Motor neuron (in vitro differentiated cells): ENCODE data around the gene ADCY5. TPM values are rescaled to one million over a fixed set of nuclear protein-coding genes. Genes with fewer than 3 reads are reported as not detected.

Experiments
- ATAC-seq, 8 experiments: fragments of 200-7000 bp; cut with Tn5 transposase; replicated peaks in 6 of 8; 2 replicates each; pipeline ENCODE4 v1.8.0; 2021; ENCODE audit warnings: mild to moderate bottlenecking in 8 of 8, moderate library complexity in 8 of 8
- H3K27ac ChIP-seq, 2 donors: fragments of 250-450 bp; sonication (Bioruptor Pico); 2 replicates each; pipeline ENCODE4 v1.9.0; 2021; ENCODE audit warnings: antibody characterized with exemption in 2 of 2, mild to moderate bottlenecking in 2 of 2, moderate library complexity in 1 of 2
- H3K4me1 ChIP-seq, 2 donors: fragments of 250-450 bp; sonication (Bioruptor Pico); replicated peaks in 1 of 2; 2 replicates each; pipeline ENCODE4 v1.6.1; 2021; ENCODE audit warnings: antibody characterized with exemption in 2 of 2, mild to moderate bottlenecking in 2 of 2, moderate library complexity in 1 of 2
- H3K4me3 ChIP-seq, 5 donors: fragments of 250-450 bp; sonication (Bioruptor Pico); 2 replicates each; pipeline ENCODE4 v1.9.0; 2021; ENCODE audit warnings: antibody characterized with exemption in 5 of 5, mild to moderate bottlenecking in 5 of 5, moderate library complexity in 4 of 5
- WGBS, 10 experiments: fragments of 450-650 bp; shearing (Covaris generic); methylation state at CpG; one replicate each; pipeline ENCODE4 v1.0.0; 2022; 5-methylcytosine and 5-hydroxymethylcytosine counted together
- in situ Hi-C, 9 experiments: fragments of 400-800 bp; cut with MboI; loops; one replicate each; pipeline ENCODE4 v1.15.0; 2021; ENCODE audit warnings: low sequenced_read_pairs in 9 of 9, low pct_unique_long_range_greater_than_20kb in 2 of 9; ENCODE audit not compliant: unreplicated experiment in 9 of 9
- total RNA-seq, 8 experiments: library from RNA; unstranded; fragments of 300-600 nt; gene quantifications; 2 replicates each; pipeline versions ENCODE4 v1.2.3 to v1.2.4, GENCODE V29; 2022

The ADCY5 gene
- total RNA-seq, 8 experiments from 2014 or later = 0.49 to 14.4 (median 8.2) TPM

- Histone ChIP-seq H3K27ac (no peak overlapping the region), H3K4me3 (no peak overlapping the region), H3K4me1 (peaks cover 0 to 6% of the 10 kb centered on the region in 2 donors)
- no peak for ATAC-seq
- WGBS, 10 experiments = 10 to 87% (median 60%) methylated on average over 2 to 10 of the region's 14 CpGs; no CpG with 5 or more reads in 3 of the 10 experiments
- in situ Hi-C loops = loop anchor here in 5 of 9 experiments (10.0 to 25.0 kb wide), 4 partner anchors 127 to 227 kb away; no protein-coding TSS in a partner anchor
These were observed 113.8 kb downstream of the ADCY5 start for GRCh38 chr3:123335007-123335670.

GRCh38 chr3:123334056-123334455, 114.8 kb downstream of the ADCY5 start:
- Histone ChIP-seq H3K27ac (no peak overlapping the region), H3K4me1 (peaks cover under 1 to 6% of the 10 kb centered on the region in 2 donors), H3K4me3 (no peak overlapping the region)
- ATAC-seq = no peak
- in situ Hi-C loops = loop anchor here in 5 of 9 experiments (10.0 to 25.0 kb wide), 4 partner anchors 128 to 228 kb away; no protein-coding TSS in a partner anchor
- WGBS, 10 experiments = 76 to 98% (median 92%) methylated on average over 3 to 7 of the region's 7 CpGs; no CpG with 5 or more reads in 5 of the 10 experiments

DNA sequence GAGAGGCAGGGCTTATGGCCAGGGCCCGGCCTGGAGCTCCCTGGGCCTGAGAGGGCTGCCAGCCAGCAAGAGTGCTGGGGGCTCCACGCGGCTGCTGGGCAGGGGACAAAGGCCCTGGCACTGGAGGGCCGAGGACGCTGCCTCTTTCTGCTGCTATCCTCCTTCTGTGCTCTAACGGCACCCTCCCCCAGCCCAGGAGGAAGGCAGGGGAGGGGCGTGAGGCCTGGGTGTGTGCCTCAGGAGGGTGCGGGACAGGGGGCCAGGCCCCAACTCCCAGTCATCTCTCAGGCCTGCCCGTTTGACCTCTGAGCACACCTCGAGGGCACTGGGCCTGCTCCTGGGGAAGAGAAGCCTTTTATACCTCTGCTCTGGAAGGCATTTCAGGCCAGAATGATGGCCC, 115.5 kb downstream of the ADCY5 start:
- no peak overlapping the region for H3K27ac ChIP-seq
- H3K4me3 ChIP-seq = no peak overlapping the region
- no peak for ATAC-seq
- WGBS, 10 experiments = 17 to 100% (median 57%) methylated on average over 1 to 5 of the region's 10 CpGs; no CpG with 5 or more reads in 6 of the 10 experiments
- in situ Hi-C loops = loop anchor here in 5 of 9 experiments (10.0 to 25.0 kb wide), 4 partner anchors 129 to 229 kb away; no protein-coding TSS in a partner anchor
- peaks cover 2% of the 10 kb centered on the region in 2 donors for H3K4me1 ChIP-seq

DNA sequence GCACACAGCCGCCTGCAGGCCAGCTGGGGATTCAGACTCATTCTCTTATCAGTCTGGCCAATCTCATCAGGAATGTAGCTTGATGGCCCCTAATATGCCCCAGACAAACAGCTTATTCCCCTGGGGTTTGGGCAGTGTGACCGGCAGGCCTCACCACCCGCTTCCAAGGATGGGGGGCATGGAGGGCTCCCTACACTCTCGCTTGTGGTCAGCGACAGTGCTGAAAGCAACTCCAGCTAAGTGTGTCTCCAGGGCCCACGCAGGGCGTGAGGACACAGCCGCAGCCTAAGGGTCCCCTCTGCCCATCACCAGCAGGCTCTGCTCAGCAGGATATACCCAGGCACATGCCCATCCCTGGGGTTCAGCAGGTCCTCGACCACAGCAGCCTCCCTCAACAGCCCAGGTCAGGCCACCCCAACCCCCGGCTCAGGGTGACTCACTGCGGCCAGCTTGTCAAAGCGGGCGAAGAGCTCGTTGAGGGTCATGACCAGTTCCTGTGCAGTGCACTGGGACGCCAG, 116.7 kb downstream of the ADCY5 start:
- Histone ChIP-seq H3K4me1 (peaks cover 0 to 2% of the 10 kb centered on the region in 2 donors), H3K4me3 (no peak overlapping the region), H3K27ac (no peak overlapping the region)
- ATAC-seq = no peak
- WGBS, 10 experiments = 80 to 100% (median 94%) methylated on average over 2 to 9 of the region's 15 CpGs; no CpG with 5 or more reads in 3 of the 10 experiments
- in situ Hi-C loops = loop anchor here in 5 of 9 experiments (10.0 to 25.0 kb wide), 4 partner anchors 130 to 230 kb away; no protein-coding TSS in a partner anchor

GRCh38 chr3:123331651-123332050, 117.2 kb downstream of the ADCY5 start:
- no peak for ATAC-seq
- in situ Hi-C loops = loop anchor here in 5 of 9 experiments (10.0 to 25.0 kb wide), 4 partner anchors 131 to 231 kb away; no protein-coding TSS in a partner anchor
- no peak overlapping the region for H3K27ac ChIP-seq
- peaks cover 0 to 2% of the 10 kb centered on the region in 2 donors for H3K4me1 ChIP-seq
- WGBS, 10 experiments = 78 to 100% (median 90%) methylated on average over 2 to 5 of the region's 9 CpGs; no CpG with 5 or more reads in 5 of the 10 experiments
- H3K4me3 ChIP-seq = no peak overlapping the region

GRCh38 chr3:123331006-123331405, 117.9 kb downstream of the ADCY5 start:
- in situ Hi-C loops = loop anchor here in 5 of 9 experiments (10.0 to 25.0 kb wide), 4 partner anchors 131 to 231 kb away; no protein-coding TSS in a partner anchor
- no peak for ATAC-seq
- no peak overlapping the region for H3K27ac ChIP-seq

GRCh38 chr3:123330441-123330991, 118.4 kb downstream of the ADCY5 start:
- Histone ChIP-seq H3K4me1 (peaks cover 0 to 2% of the 10 kb centered on the region in 2 donors), H3K27ac (no peak overlapping the region), H3K4me3 (no peak overlapping the region)
- 20 to 100% (median 80%) methylated on average over 1 to 9 of the region's 15 CpGs; no CpG with 5 or more reads in 3 of the 10 experiments for WGBS, 10 experiments
- in situ Hi-C loops = loop anchor here in 5 of 9 experiments (10.0 to 25.0 kb wide), 4 partner anchors 132 to 232 kb away; no protein-coding TSS in a partner anchor
- ATAC-seq = no peak

More at GRCh38 chr3:123331006-123331405, 117.9 kb downstream of the ADCY5 start:
- peaks cover 0 to 2% of the 10 kb centered on the region in 2 donors for H3K4me1 ChIP-seq
- WGBS, 10 experiments = 0 to 68% (median 0%) methylated on average over 1 to 4 of the region's 8 CpGs; no CpG with 5 or more reads in 7 of the 10 experiments
- no peak overlapping the region for H3K4me3 ChIP-seq

GRCh38 chr3:123329636-123330340, 119.1 kb downstream of the ADCY5 start:
- peaks cover 0 to 2% of the 10 kb centered on the region in 2 donors for H3K4me1 ChIP-seq
- whole genome bisulfite sequencing, 10 experiments = 60 to 100% (median 77%) methylated on average over 2 to 5 of the region's 10 CpGs; no CpG with 5 or more reads in 3 of the 10 experiments
- in situ Hi-C loops = loop anchor here in 8 of 9 experiments (10.0 to 25.0 kb wide), 4 partner anchors 133 to 233 kb away; no protein-coding TSS in a partner anchor
- H3K4me3 ChIP-seq = no peak overlapping the region
- H3K27ac ChIP-seq = no peak overlapping the region
- ATAC-seq = no peak

DNA sequence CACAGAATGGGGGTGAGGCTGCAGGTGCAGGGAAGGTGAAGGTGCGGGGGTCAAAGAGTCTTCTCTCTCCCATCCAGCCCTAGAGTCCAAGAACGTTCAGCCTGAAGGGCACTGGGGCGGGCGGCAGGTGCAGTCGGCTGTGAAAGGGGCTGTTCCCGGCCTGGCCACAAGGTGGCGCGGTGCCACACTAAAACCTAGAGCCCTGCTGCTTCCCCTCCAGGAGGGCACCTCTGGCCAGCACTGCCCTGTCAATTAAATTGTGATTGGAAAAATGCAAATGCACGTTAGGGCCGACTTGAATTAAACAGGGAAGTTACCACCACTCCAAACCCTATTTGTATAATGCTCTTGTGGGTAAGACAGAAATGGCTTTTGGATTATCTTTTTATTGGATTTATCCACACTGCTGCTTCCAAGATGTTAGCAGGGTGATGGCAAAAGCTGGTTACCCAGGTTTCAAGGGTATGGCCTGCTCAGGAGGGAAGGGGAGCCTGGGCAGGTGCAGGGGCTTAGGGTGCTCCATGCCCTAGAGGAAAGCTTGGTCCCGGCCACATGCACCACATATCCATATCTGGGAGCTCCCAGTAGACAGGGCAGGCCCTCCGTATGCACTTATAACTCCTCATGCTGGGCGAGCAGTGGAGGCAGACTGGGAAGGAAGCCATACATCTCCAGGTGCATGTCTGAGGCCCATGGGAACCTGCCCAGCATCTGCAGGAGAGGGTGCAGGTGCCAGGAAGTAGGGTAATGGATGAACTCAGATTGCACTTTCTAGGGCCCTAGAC, 119.8 kb downstream of the ADCY5 start:
- in situ Hi-C loops = loop anchor here in 7 of 9 experiments (10.0 to 25.0 kb wide), 4 partner anchors 133 to 233 kb away; no protein-coding TSS in a partner anchor
- no peak overlapping the region for H3K4me3 ChIP-seq
- no peak overlapping the region for H3K27ac ChIP-seq
- peaks cover 0 to 2% of the 10 kb centered on the region in 2 donors for H3K4me1 ChIP-seq
- WGBS, 10 experiments = 0 to 100% (median 9%) methylated on average over 1 to 11 of the region's 13 CpGs; no CpG with 5 or more reads in 4 of the 10 experiments
- ATAC-seq = peak; percentile 92 to 99 (median 94)

- Histone ChIP-seq H3K4me3 (no peak overlapping the region), H3K4me1 (peaks cover 0 to 2% of the 10 kb centered on the region in 2 donors), H3K27ac (no peak overlapping the region)
- 67 to 97% (median 84%) methylated on average over 1 to 6 of the region's 25 CpGs; no CpG with 5 or more reads in 6 of the 10 experiments for WGBS, 10 experiments
- ATAC-seq = peak in 4 of 8 experiments; percentile 4 to 37 (median 28)
- in situ Hi-C loops = loop anchor here in 7 of 9 experiments (10.0 to 25.0 kb wide), 4 partner anchors 134 to 234 kb away; no protein-coding TSS in a partner anchor
These were observed 120.7 kb downstream of the ADCY5 start for GRCh38 chr3:123327956-123328850.

DNA sequence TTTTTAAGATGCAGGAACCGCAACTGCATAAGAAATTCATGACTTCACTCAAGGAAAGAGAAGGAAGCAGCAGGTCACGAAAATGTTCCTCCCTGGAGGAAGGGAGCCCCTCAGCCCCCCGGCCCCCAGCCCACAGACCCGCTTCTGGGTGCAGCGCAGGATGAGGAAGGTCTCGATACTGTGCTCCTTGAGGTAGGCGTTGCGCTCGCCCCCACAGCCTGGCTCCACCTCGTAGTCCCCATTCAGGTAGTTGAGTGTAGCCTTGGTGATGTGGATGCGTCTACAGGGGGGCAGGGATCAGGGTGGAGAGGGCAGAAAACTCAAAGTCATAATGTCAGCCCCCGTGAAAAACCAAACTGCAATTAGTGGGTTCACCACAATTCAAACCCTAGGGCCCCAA, 121.4 kb downstream of the ADCY5 start:
- 43 to 80% (median 56%) methylated on average over 1 to 4 of the region's 12 CpGs; no CpG with 5 or more reads in 5 of the 10 experiments for WGBS, 10 experiments
- Histone ChIP-seq H3K4me3 (no peak overlapping the region), H3K27ac (no peak overlapping the region), H3K4me1 (peaks cover 0 to 2% of the 10 kb centered on the region in 2 donors)
- ATAC-seq = no peak
- in situ Hi-C loops = loop anchor here in 7 of 9 experiments (10.0 to 25.0 kb wide), 4 partner anchors 135 to 235 kb away; no protein-coding TSS in a partner anchor
